PC-3 (cell line): Measurements from ENCODE around the gene JRKL. TPM values are rescaled to one million over a fixed set of nuclear protein-coding genes. Genes with fewer than 3 reads are reported as not detected.

Source experiments
- ATAC-seq: fragments of 200-7000 bp; cut with Tn5 transposase; 2 replicates; pipeline ENCODE4 v1.9.1; 2020; ENCODE audit warnings: mild to moderate bottlenecking, moderate library complexity
- BruUV-seq: library from RNA; stranded (reverse); fragments of 400-500 nt; replicated peaks from 2 replicates; lab custom pipeline; 2021; lab: Mats Ljungman, UMichigan
- CTCF ChIA-PET: fragments of 300-600 bp; sonication (Branson Sonifier 250); formaldehyde crosslinking; loops from one replicate; lab custom pipeline; 2022; ENCODE audit warnings: antibody characterized with exemption; lab: Charles Lee
- POLR2A ChIA-PET: fragments of 300-600 bp; sonication (Branson Sonifier 250); formaldehyde crosslinking; loops from one replicate; lab custom pipeline; 2022; ENCODE audit warnings: antibody characterized with exemption; ENCODE audit not compliant: unreplicated experiment; lab: Charles Lee
- DNase-seq: peaks from one replicate; pipeline ENCODE4 v3.0.0-alpha.2; 2015
- H2AFZ ChIP-seq: fragments of 300-600 bp; sonication (generic); 2 replicates; pipeline ENCODE4 v1.6.0; 2016; ENCODE audit warnings: antibody characterized with exemption, low read length
- H3F3A ChIP-seq: fragments of 300-600 bp; sonication (generic); one replicate; pipeline ENCODE4 v1.6.0; 2017; ENCODE audit warnings: antibody characterized with exemption, low read length, control low read depth, mild to moderate bottlenecking; ENCODE audit not compliant: unreplicated experiment
- H3K27ac ChIP-seq: fragments of 300-600 bp; sonication (generic); 2 replicates; pipeline ENCODE4 v1.5.1; 2016; ENCODE audit warnings: mild to moderate bottlenecking, low read length
- H3K27me3 ChIP-seq: fragments of 300-600 bp; sonication (generic); 2 replicates; pipeline ENCODE4 v1.6.1; 2016; ENCODE audit warnings: low read length, mixed read lengths
- H3K36me3 ChIP-seq: fragments of 300-600 bp; sonication (generic); 2 replicates; pipeline ENCODE4 v1.6.1; 2016; ENCODE audit warnings: low read depth, mixed run types, low read length, mixed read lengths
- H3K4me1 ChIP-seq: fragments of 300-600 bp; sonication (generic); 2 replicates; pipeline ENCODE4 v1.5.1; 2016; ENCODE audit warnings: low read length; ENCODE audit not compliant: insufficient read depth
- H3K4me2 ChIP-seq: fragments of 300-600 bp; sonication (generic); 2 replicates; pipeline ENCODE4 v1.6.0; 2016; ENCODE audit warnings: low read length
- H3K4me3 ChIP-seq: fragments of 300-600 bp; sonication (generic); 2 replicates; pipeline ENCODE4 v1.5.1; 2016; ENCODE audit warnings: mild to moderate bottlenecking, low read length, mixed read lengths
- H3K79me2 ChIP-seq: fragments of 300-600 bp; sonication (generic); 2 replicates; pipeline ENCODE4 v1.6.1; 2017; ENCODE audit warnings: low read length, mixed read lengths
- H3K9ac ChIP-seq: fragments of 300-600 bp; sonication (generic); 2 replicates; pipeline ENCODE4 v1.6.0; 2016; ENCODE audit warnings: mild to moderate bottlenecking, low read length
- H3K9me2 ChIP-seq: fragments of 300-600 bp; sonication (generic); replicated peaks from 2 replicates; pipeline ENCODE4 v1.6.1; 2016; ENCODE audit warnings: mixed run types, low read length, mixed read lengths
- H3K9me3 ChIP-seq: fragments of 300-600 bp; sonication (generic); 2 replicates; pipeline ENCODE4 v1.6.1; 2016; ENCODE audit warnings: low read length, mixed read lengths
- H4K20me1 ChIP-seq: fragments of 300-600 bp; sonication (generic); 2 replicates; pipeline ENCODE4 v1.6.1; 2016; ENCODE audit warnings: low read length, mixed read lengths
- EZH2 ChIP-seq: fragments of 300-600 bp; sonication (generic); IDR thresholded peaks from one replicate; pipeline ENCODE4 v1.6.1; 2017; ENCODE audit warnings: antibody characterized with exemption, mild to moderate bottlenecking, low read length; ENCODE audit not compliant: unreplicated experiment
- EZH2phosphoT487 ChIP-seq: fragments of 300-600 bp; sonication (generic); IDR thresholded peaks from 2 replicates; pipeline ENCODE4 v1.6.1; 2018; ENCODE audit warnings: mild to moderate bottlenecking, antibody characterized with exemption, low read length, borderline replicate concordance
- intact Hi-C: fragments of 100-400 bp; cut with micrococcal nuclease; formaldehyde crosslinking; loops from 2 replicates; pipeline ENCODE4 v1.9.0; 2023
- total RNA-seq: library from RNA; depleted of rRNA; stranded (reverse); fragments of >200 nt; gene quantifications from 2 replicates; pipeline ENCODE4 v1.2.3, GENCODE V29; 2014
- TF ChIP-seq, protein P1 (sequence below): fragments of 300-600 bp; sonication (generic); conservative IDR thresholded peaks from 2 replicates; pipeline ENCODE4 v1.5.1; 2017; ENCODE audit warnings: antibody characterized with exemption, low read depth, mild to moderate bottlenecking, low read length

JRKL gene
- total RNA-seq, 1 experiment from 2014 or later, result 4.7 TPM

DNA sequence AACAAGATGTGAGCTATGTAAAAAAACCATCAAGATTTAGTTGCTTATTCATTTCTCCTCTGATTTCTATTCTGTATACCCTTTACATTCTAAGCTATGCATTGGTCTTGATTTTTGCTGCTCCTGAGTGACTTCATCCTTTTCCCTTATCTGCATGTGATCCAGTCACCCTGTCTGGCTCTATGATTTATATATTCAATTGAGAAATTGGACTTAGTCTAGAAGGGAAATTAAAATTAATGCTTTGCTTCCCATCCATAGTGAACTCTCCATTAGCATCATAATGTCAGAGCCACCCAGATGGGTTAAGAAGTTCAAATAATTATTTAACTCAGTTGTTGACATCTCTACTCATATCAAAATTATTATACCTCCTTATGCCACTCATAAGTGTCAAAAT lies 5.0 kb downstream of the JRKL start:
- Histone ChIP-seq H3F3A (peaks cover 3% of the 10 kb centered on the region), H3K4me1 (peaks cover 25% of the 10 kb centered on the region), H3K9me2 (no peaks in the 10 kb centered on the region), H3K27ac (no peak overlapping the region), H3K36me3 (no peaks in the 10 kb centered on the region), H4K20me1 (no peaks in the 10 kb centered on the region), H2AFZ (no peak overlapping the region), H3K4me2 (no peak overlapping the region), H3K9ac (no peak overlapping the region), H3K4me3 (no peak overlapping the region), H3K79me2 (peaks cover 29% of the 10 kb centered on the region), H3K9me3 (no peaks in the 10 kb centered on the region), H3K27me3 (no peaks in the 10 kb centered on the region)
- ChIA-PET CTCF (interaction anchor here (1.5 to 1.9 kb wide), 2 partner anchors 339 to 545 kb away, joined by 4 to 13 read pairs; no protein-coding TSS in a partner anchor), POLR2A (interaction anchor here (0.6 kb wide), 1 partner anchor 353 kb away, joined by 6 read pairs; no protein-coding TSS in a partner anchor)
- intact Hi-C loops, result loop anchor here (5.0 kb wide), 1 partner anchor 417 kb away; no protein-coding TSS in a partner anchor
- no TSS peak for BruUV-seq
- TF ChIP-seq, protein P1, sequence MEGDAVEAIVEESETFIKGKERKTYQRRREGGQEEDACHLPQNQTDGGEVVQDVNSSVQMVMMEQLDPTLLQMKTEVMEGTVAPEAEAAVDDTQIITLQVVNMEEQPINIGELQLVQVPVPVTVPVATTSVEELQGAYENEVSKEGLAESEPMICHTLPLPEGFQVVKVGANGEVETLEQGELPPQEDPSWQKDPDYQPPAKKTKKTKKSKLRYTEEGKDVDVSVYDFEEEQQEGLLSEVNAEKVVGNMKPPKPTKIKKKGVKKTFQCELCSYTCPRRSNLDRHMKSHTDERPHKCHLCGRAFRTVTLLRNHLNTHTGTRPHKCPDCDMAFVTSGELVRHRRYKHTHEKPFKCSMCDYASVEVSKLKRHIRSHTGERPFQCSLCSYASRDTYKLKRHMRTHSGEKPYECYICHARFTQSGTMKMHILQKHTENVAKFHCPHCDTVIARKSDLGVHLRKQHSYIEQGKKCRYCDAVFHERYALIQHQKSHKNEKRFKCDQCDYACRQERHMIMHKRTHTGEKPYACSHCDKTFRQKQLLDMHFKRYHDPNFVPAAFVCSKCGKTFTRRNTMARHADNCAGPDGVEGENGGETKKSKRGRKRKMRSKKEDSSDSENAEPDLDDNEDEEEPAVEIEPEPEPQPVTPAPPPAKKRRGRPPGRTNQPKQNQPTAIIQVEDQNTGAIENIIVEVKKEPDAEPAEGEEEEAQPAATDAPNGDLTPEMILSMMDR, result no peak
- TF ChIP-seq EZH2, result no peak
- no peak for TF ChIP-seq EZH2phosphoT487
- ATAC-seq, result no peak
- DNase-seq, result no peak

DNA sequence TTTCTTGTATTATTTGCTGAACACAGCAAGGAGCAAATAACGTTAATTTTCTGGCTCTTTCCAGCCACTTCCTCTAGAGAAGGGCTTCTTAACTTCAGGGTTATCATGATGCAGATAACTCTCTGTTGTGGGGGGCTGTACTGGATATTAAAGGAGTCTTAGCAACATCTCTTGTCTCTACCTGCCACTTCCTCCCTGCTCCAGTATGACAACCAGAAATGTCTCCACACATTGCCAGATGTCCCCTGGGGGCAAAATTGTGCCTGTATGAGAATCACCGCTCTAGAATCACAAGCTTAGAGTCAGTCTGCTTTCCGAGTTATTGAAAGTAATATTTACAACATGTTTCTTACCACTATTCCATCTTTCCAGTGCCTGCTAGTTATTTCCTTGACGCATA lies 6.8 kb downstream of the JRKL start:
- peaks cover 3% of the 10 kb centered on the region for H3F3A ChIP-seq
- no peaks in the 10 kb centered on the region for H3K36me3 ChIP-seq
- no peak overlapping the region for H3K4me3 ChIP-seq
- H3K27ac ChIP-seq, result no peak overlapping the region
- TF ChIP-seq EZH2, result no peak
- TF ChIP-seq, protein P1, result no peak
- no peaks in the 10 kb centered on the region for H3K9me3 ChIP-seq
- no TSS peak for BruUV-seq
- CTCF ChIA-PET, result no interaction called here
- no peak overlapping the region for H3K9ac ChIP-seq
- no peak overlapping the region for H2AFZ ChIP-seq
- no peaks in the 10 kb centered on the region for H3K9me2 ChIP-seq
- H3K79me2 ChIP-seq, result peaks cover 12% of the 10 kb centered on the region
- H3K27me3 ChIP-seq, result no peaks in the 10 kb centered on the region
- DNase-seq (no peak), ATAC-seq (no peak)
- H3K4me2 ChIP-seq, result no peak overlapping the region
- POLR2A ChIA-PET, result no interaction called here
- peaks cover 11% of the 10 kb centered on the region for H3K4me1 ChIP-seq
- intact Hi-C loops, result no loop called here
- no peaks in the 10 kb centered on the region for H4K20me1 ChIP-seq

DNA sequence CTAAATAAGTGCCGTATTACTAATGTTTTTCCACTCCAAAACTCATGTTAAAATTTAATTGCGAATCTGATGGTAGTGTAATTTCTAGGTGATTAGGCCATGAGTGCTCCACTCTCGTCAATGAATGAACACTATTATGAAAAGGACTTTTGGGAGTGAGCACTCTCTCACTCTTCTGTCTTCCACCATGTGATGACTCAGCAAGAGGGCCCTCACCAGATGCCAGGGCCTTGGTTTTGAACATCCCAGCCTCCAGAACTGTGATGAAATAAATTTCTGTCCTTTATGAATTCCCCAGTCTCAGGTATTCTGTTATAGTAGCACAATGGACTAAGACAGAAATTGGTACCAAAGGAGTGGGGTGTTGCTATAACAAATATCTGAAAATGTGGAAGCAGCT lies 8.1 kb downstream of the JRKL start:
- Histone ChIP-seq H3K27me3 (no peaks in the 10 kb centered on the region), H3K36me3 (no peaks in the 10 kb centered on the region), H3K4me1 (0 out of 2 replicates have a peak, but pooled peaks cover 3% of the 10 kb centered on the region), H3K4me3 (no peak overlapping the region), H2AFZ (no peak overlapping the region), H3K9me3 (no peaks in the 10 kb centered on the region), H3K4me2 (no peak overlapping the region), H3K79me2 (no peaks in the 10 kb centered on the region), H4K20me1 (no peaks in the 10 kb centered on the region), H3F3A (no peaks in the 10 kb centered on the region), H3K27ac (no peak overlapping the region), H3K9ac (no peak overlapping the region), H3K9me2 (no peaks in the 10 kb centered on the region)
- ATAC-seq (no peak), DNase-seq (no peak)
- ChIA-PET CTCF (no interaction called here), POLR2A (no interaction called here)
- TF ChIP-seq EZH2 (no peak), EZH2phosphoT487 (no peak)
- TF ChIP-seq, protein P1, result no peak
- intact Hi-C loops, result no loop called here
- no TSS peak for BruUV-seq
